GM21528 (cell line): ENCODE data around the gene APOB.

Experiments used
- ATAC-seq: cut with Tn5 transposase; IDR thresholded peaks from one replicate; pipeline ENCODE4 v1.9.1; 2021; ENCODE audit warnings: mild to moderate bottlenecking, moderate library complexity; ENCODE audit not compliant: unreplicated experiment, low FRiP score

APOB gene

GRCh38 chr2:21007129-21008013 is 36.5 kb downstream of the APOB start:
- no peak for ATAC-seq

DNA sequence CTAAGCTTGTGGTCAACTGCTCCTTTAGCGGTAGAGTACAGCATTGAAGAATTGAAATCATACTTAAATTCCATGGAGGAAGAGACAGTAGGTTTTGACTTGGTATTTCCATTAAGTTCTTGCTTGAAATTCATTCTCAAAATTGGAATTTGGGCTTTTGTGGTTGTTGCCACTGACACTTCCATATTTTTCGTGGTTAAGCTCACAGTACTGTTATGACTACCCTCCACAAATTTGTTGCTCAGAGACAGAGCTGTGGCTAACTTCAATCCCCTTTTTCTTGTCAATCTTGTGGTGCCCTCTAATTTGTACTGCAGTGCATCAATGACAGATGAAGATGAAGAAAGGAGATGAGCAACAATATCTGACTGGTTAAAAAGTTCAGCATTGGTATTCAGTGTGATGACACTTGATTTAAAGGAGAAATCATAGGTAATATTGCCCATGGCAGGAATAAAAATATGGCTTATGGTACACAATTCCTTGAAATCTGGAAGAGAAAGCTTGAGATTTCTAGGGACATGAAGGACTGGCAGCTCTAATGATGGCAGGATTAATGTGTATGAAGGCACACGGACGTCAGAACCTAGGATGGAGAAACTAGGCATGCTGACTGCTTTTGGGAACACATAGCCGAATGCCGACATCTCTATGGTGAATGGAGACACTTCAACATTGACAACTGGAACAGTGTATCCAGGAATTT is 37.3 kb downstream of the APOB start:
- ATAC-seq, result no peak

GRCh38 chr2:21005700-21006422 is 38.0 kb downstream of the APOB start:
- no peak for ATAC-seq

DNA sequence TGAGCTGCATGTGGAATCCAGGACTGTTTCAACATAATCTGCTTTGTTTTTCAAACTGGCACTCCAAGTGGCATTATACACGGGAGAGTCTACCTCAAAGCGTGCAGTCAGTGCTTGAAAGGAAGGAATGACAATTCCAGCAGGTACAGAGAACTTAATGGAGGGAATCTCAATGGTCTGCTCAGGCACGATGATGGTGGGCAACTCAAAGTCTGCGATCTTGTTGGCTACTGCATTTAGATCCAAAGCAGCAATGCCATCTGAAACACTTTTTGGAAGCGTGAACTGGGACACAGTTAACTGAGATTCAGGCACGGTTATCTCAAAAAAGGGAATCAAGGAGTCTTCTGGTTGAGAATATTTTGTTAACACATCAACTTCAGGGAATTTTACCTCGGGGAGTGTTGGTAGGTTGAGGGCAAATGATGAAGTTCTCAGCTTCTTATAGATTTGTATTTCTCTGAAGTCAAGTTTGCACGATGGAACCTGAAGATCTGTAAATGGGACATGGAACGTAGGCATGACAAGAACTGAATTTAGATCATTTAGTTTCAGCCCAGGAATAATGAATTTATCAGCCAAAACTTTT is 38.7 kb downstream of the APOB start:
- no peak for ATAC-seq

GRCh38 chr2:21004181-21004572 is 39.7 kb downstream of the APOB start:
- no peak for ATAC-seq

DNA sequence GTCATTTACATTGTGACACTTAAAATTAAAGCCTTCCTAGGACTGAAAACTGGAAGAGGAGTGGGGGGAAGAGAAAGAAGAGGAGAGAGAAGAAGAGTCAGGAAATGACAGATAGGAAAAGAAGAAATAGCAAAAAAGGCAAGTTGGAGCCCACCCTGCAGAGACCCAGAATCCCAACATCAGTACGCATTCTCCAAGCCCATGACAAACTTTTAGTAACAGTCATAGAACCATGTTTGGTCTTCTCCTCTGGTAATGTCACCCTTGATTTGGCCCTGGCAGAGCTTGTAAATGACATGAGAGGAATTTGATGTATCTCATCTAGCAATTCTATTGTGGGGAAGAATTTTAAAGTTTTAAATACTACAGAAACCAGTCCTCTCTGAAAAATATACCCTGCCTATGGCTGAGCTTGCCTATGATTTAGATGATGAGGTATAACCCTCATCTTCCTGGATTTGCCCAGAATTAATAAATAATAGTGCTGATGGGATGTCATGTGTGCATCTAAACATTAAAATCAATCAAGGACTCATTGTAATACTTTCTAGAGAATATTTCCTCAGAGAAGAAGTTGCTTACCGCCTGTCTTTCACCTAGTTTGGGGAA is 40.2 kb downstream of the APOB start:
- no peak for ATAC-seq

GRCh38 chr2:21002814-21003192 is 41.1 kb downstream of the APOB start:
- ATAC-seq, result no peak

- ATAC-seq, result no peak
Observed at GRCh38 chr2:21001988-21002813, 41.7 kb downstream of the APOB start.

- ATAC-seq, result no peak
Observed at GRCh38 chr2:21001225-21001946, 42.5 kb downstream of the APOB start.

- ATAC-seq, result no peak
Observed at GRCh38 chr2:20999906-21000645, 43.8 kb downstream of the APOB start.

DNA sequence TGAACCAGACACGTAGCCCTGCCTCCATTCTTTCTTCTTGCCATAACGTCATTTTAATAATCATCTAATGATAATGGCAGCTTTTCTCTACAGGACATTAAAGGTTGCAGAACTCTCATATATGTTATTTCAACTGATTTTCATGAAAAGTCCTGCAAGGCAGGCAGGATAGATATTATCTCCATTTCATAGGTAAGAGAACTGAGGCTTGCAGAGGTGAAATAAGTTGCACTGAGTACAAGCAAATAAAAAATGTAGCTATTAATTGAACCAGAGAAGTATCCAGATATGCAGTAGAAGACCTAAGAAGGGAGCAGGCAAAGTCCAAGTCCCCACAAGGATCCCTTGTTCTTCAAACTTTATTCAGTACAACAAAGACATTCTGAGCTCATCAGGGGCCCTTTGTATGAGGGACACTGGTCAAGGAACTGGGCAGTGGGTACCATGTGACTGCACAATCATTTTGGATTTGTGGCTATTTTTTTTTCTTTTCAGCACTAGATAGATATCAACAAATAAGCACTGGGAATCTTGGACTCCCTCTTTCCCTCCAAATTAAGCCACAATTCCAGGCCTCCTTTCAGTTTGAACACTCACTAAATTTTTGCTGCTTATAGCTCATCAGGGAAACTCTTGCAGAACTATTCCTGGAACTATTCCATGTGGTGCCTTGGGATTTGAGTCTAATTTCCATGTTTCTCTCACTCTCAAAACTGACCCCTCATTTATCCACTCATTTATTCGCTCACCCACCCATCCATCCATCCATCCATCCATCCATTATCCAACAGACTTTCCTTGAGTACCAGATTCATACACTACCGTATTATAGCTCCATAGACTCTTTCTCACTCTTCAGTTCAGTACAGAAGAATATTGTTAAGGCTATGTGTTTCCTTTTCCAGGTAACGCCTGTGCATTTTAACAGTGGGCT is 44.6 kb downstream of the APOB start:
- ATAC-seq, result no peak

- no peak for ATAC-seq
Observed at GRCh38 chr2:20997953-20998722, 45.7 kb downstream of the APOB start.

GRCh38 chr2:20994130-20994529 is 49.7 kb downstream of the APOB start:
- ATAC-seq, result no peak

DNA sequence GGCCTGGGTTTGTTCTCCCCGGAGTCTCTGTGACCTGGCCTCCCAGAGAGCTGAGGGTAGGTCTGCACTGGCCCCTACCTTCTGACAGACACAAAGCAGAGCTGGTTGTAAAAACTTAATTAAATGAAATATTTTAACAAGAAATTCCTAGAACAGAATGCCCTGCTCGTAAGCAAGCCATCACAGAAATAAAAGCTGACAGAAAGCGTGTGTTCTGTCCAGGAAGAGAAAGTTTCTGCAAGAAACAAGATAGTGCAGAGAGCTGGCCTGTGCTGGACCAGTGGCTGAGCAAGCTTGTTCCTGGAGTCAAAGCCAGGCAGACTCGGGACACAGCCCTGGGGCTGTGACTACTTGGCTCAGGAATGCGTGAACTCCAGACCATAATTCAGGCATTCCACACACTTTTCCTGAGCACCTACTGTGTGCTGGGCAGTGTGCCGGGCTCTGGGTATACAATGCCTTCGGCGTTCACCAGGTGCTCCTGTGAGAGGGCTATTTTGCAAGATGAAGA is 51.6 kb downstream of the APOB start:
- no peak for ATAC-seq

DNA sequence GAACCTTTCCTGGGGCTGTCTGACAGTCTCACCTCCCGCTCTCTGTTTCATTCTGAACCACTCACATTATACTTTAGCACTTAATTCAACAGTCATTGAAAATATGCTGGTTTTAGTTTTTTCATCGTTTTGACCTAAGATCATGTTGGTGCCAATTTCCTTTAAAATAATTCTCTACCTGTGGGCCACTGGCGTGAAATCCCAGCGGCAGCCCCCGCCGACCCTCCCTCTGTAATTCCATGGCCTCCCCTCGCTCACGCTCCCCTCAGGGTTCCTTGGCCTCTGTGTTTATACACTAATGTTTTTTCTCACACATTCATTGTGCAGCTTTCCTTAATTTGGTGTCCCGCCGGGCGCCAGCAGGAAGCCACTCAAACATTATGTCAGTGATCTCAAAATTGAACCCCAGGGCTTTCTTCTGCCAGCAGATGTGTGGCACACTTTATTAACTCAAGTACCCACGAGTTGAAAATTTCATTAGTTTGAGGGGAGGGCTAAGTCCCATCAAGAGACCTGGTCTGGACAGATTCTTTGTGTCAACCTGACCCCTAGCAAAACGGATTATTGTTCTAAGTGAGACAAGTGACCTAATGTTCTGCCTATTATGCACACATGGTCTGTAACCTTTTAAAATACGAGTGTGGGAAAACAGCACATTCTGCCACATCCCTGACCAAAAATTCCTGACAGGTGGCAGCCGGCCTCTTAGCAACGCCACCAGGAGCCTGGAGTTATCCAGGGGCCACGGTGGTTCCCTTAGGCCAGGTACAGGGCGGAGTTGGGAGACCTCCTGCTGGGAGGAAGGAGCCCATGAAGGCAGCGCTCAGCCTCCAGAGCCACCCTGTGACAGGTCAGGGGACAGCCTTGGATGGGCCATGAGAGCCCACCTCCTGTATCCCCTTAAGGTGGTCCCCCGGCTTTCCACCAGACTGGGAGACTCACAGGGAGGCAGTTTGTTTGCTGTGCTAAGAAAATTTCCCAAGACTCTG is 53.1 kb downstream of the APOB start:
- ATAC-seq, result no peak
